Neural progenitor cell (in vitro differentiated cells): ENCODE results near the gene LINS1. TPM values are rescaled to one million over a fixed set of nuclear protein-coding genes. Genes with fewer than 3 reads are reported as not detected.

ENCODE experiments used
- DNase-seq: peaks from one replicate; pipeline ENCODE4 v3.0.0-alpha.2; 2016; ENCODE audit warnings: low spot score
- H2AFZ ChIP-seq: fragments of 200-600 bp; sonication (generic); replicated peaks from 2 replicates; pipeline ENCODE4 v1.6.1; 2016; ENCODE audit warnings: antibody characterized with exemption
- H3F3A ChIP-seq: fragments of 200-600 bp; sonication (generic); 2 replicates; pipeline ENCODE4 v1.6.1; 2016; ENCODE audit warnings: antibody characterized with exemption, low read depth
- H3K27ac ChIP-seq: fragments of 200-600 bp; sonication (generic); 2 replicates; pipeline ENCODE4 v1.5.1; 2016; ENCODE audit warnings: mild to moderate bottlenecking
- H3K27me3 ChIP-seq: fragments of 200-600 bp; sonication (generic); 2 replicates; pipeline ENCODE4 v1.6.1; 2016; ENCODE audit warnings: mild to moderate bottlenecking, moderate library complexity
- H3K36me3 ChIP-seq: fragments of 200-600 bp; sonication (generic); 2 replicates; pipeline ENCODE4 v1.5.1; 2016
- H3K4me1 ChIP-seq: fragments of 200-600 bp; sonication (generic); 2 replicates; pipeline ENCODE4 v1.6.1; 2016; ENCODE audit warnings: mixed run types
- H3K4me2 ChIP-seq: fragments of 200-600 bp; sonication (generic); 2 replicates; pipeline ENCODE4 v1.6.1; 2016
- H3K4me3 ChIP-seq: fragments of 200-600 bp; sonication (generic); 2 replicates; pipeline ENCODE4 v1.5.1; 2016
- H3K79me2 ChIP-seq: fragments of 200-600 bp; sonication (generic); 2 replicates; pipeline ENCODE4 v1.6.1; 2016; ENCODE audit warnings: low read depth
- H3K9ac ChIP-seq: fragments of 200-600 bp; sonication (generic); 2 replicates; pipeline ENCODE4 v1.6.1; 2016
- H3K9me3 ChIP-seq: fragments of 200-600 bp; sonication (generic); 2 replicates; pipeline ENCODE4 v1.5.1; 2016; ENCODE audit warnings: low read depth
- H4K20me1 ChIP-seq: fragments of 200-600 bp; sonication (generic); 2 replicates; pipeline ENCODE4 v1.6.1; 2016; ENCODE audit warnings: low read depth
- H3K27ac Mint-ChIP-seq: 3 replicates; pipeline ENCODE4 v1.8.0; 2021; ENCODE audit warnings: mixed read lengths
- H3K27me3 Mint-ChIP-seq: 2 replicates; pipeline ENCODE4 v1.8.0; 2022; ENCODE audit warnings: low read depth, mild to moderate bottlenecking, inconsistent platforms, moderate library complexity, mixed read lengths; ENCODE audit not compliant: insufficient read depth
- H3K36me3 Mint-ChIP-seq: 3 replicates; pipeline ENCODE4 v1.8.0; 2021; ENCODE audit warnings: mixed read lengths
- H3K4me1 Mint-ChIP-seq: 3 replicates; pipeline ENCODE4 v1.8.0; 2021; ENCODE audit warnings: mixed read lengths
- H3K4me3 Mint-ChIP-seq: 3 replicates; pipeline ENCODE4 v1.8.0; 2021; ENCODE audit warnings: mild to moderate bottlenecking, moderate library complexity, mixed read lengths
- H3K9me3 Mint-ChIP-seq: 3 replicates; pipeline ENCODE4 v1.8.0; 2020; ENCODE audit warnings: mixed read lengths
- EZH2 ChIP-seq: fragments of 200-600 bp; sonication (generic); IDR thresholded peaks from 2 replicates; pipeline ENCODE4 v1.6.1; 2017; ENCODE audit warnings: antibody characterized with exemption, mild to moderate bottlenecking, moderate library complexity
- EZH2phosphoT487 ChIP-seq: fragments of 200-600 bp; sonication (generic); IDR thresholded peaks from 2 replicates; pipeline ENCODE4 v1.6.1; 2017; ENCODE audit warnings: antibody characterized with exemption
- total RNA-seq: library from RNA; depleted of rRNA; stranded (reverse); fragments of >200 nt; gene quantifications from 2 replicates; pipeline ENCODE4 v1.2.3, GENCODE V29; 2015; ENCODE audit warnings: low replicate concordance
- TF ChIP-seq, protein P1 (sequence below): fragments of 200-600 bp; sonication (generic); IDR thresholded peaks from 2 replicates; pipeline ENCODE4 v1.5.1; 2017; ENCODE audit warnings: antibody characterized with exemption, mild to moderate bottlenecking

LINS1 gene
- total RNA-seq, 1 donor from 2014 or later, result 18.7 TPM

- no peak for DNase-seq
- Mint-ChIP-seq H3K4me3 (no peak overlapping the region), H3K36me3 (peaks cover 3% of the 10 kb centered on the region), H3K9me3 (no peaks in the 10 kb centered on the region), H3K27me3 (no peaks in the 10 kb centered on the region), H3K27ac (no peak overlapping the region), H3K4me1 (no peaks in the 10 kb centered on the region)
- no peaks in the 10 kb centered on the region for H3F3A ChIP-seq
- H3K4me1 ChIP-seq, result no peaks in the 10 kb centered on the region
- H4K20me1 ChIP-seq, result no peaks in the 10 kb centered on the region
- H3K27ac ChIP-seq, result no peak overlapping the region
- no peak overlapping the region for H3K4me2 ChIP-seq
- no peak overlapping the region for H3K9ac ChIP-seq
- TF ChIP-seq EZH2phosphoT487 (no peak), EZH2 (no peak)
- TF ChIP-seq, protein P1, sequence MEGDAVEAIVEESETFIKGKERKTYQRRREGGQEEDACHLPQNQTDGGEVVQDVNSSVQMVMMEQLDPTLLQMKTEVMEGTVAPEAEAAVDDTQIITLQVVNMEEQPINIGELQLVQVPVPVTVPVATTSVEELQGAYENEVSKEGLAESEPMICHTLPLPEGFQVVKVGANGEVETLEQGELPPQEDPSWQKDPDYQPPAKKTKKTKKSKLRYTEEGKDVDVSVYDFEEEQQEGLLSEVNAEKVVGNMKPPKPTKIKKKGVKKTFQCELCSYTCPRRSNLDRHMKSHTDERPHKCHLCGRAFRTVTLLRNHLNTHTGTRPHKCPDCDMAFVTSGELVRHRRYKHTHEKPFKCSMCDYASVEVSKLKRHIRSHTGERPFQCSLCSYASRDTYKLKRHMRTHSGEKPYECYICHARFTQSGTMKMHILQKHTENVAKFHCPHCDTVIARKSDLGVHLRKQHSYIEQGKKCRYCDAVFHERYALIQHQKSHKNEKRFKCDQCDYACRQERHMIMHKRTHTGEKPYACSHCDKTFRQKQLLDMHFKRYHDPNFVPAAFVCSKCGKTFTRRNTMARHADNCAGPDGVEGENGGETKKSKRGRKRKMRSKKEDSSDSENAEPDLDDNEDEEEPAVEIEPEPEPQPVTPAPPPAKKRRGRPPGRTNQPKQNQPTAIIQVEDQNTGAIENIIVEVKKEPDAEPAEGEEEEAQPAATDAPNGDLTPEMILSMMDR, result no peak
- no peaks in the 10 kb centered on the region for H3K9me3 ChIP-seq
- no peak overlapping the region for H3K4me3 ChIP-seq
- no peaks in the 10 kb centered on the region for H3K36me3 ChIP-seq
- no peaks in the 10 kb centered on the region for H3K27me3 ChIP-seq
- H3K79me2 ChIP-seq, result no peaks in the 10 kb centered on the region
- H2AFZ ChIP-seq, result no peak overlapping the region
Measured at GRCh38 chr15:100570275-100570674, 31.7 kb downstream of the LINS1 start.

DNA sequence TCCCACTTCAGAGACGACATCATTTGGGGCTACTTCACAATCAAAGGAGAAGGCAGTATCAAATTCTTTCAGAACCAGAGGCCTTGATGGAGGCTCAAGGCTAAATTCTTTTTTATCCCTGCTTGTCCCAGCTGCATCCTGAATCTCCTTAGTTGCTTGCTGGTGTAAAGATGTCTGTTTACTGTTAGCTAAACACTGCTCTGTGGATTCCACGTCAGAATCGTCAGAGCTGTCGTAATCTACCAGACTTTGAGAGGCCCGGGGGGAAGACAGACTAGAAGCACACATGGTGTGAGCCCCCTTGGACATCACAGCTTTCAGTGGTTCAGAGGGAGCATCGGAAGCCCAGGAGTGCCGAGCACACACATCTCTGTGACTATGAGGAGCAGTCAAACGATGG is 32.6 kb downstream of the LINS1 start:
- Histone ChIP-seq H3K4me3 (no peak overlapping the region), H3F3A (no peaks in the 10 kb centered on the region), H3K9me3 (no peaks in the 10 kb centered on the region), H4K20me1 (no peaks in the 10 kb centered on the region), H3K9ac (no peak overlapping the region), H3K4me1 (no peaks in the 10 kb centered on the region), H2AFZ (no peak overlapping the region), H3K36me3 (no peaks in the 10 kb centered on the region), H3K4me2 (no peak overlapping the region), H3K79me2 (no peaks in the 10 kb centered on the region), H3K27me3 (no peaks in the 10 kb centered on the region), H3K27ac (no peak overlapping the region)
- DNase-seq, result no peak
- H3K36me3 Mint-ChIP-seq, result peaks cover 3% of the 10 kb centered on the region
- H3K4me3 Mint-ChIP-seq, result no peak overlapping the region
- H3K27ac Mint-ChIP-seq, result peak overlapping the region; percentile 40
- no peaks in the 10 kb centered on the region for H3K27me3 Mint-ChIP-seq
- no peaks in the 10 kb centered on the region for H3K9me3 Mint-ChIP-seq
- TF ChIP-seq EZH2, result no peak
- TF ChIP-seq, protein P1, result no peak
- TF ChIP-seq EZH2phosphoT487, result no peak
- no peaks in the 10 kb centered on the region for H3K4me1 Mint-ChIP-seq

GRCh38 chr15:100566850-100567628 is 34.9 kb downstream of the LINS1 start:
- H3K27me3 Mint-ChIP-seq, result no peaks in the 10 kb centered on the region
- Histone ChIP-seq H4K20me1 (no peaks in the 10 kb centered on the region), H3K27ac (no peak overlapping the region), H3F3A (no peaks in the 10 kb centered on the region), H3K9ac (no peak overlapping the region), H3K36me3 (no peaks in the 10 kb centered on the region), H2AFZ (no peak overlapping the region), H3K4me3 (no peak overlapping the region), H3K79me2 (no peaks in the 10 kb centered on the region), H3K4me1 (no peaks in the 10 kb centered on the region), H3K9me3 (no peaks in the 10 kb centered on the region), H3K27me3 (no peaks in the 10 kb centered on the region), H3K4me2 (no peak overlapping the region)
- no peaks in the 10 kb centered on the region for H3K9me3 Mint-ChIP-seq
- H3K4me1 Mint-ChIP-seq, result no peaks in the 10 kb centered on the region
- no peak overlapping the region for H3K4me3 Mint-ChIP-seq
- H3K27ac Mint-ChIP-seq, result no peak overlapping the region
- TF ChIP-seq EZH2, result no peak
- TF ChIP-seq EZH2phosphoT487, result no peak
- TF ChIP-seq, protein P1, result no peak
- peaks cover 3% of the 10 kb centered on the region for H3K36me3 Mint-ChIP-seq
- DNase-seq, result no peak
